ENCODE measurements around the gene PAX5.

DNA sequence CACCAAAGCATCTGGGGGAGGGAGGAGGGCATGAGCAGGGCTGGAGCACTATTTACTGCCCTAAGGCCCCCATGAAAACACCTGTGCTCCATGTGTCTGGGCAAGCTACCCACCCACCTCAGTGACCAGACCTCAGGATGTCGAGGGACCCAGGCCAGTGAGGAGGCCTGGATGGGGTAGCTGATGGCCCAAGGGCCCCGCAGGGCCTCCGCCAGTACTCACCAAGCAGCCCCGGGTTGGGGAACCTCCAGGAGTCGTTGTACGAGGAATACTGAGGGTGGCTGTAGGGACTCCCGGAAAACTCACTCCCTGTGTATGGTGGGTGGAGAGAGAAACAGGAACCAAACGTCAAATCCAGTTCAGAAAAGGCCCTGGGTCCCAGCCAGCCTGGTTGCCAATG lies 187.4 kb downstream of the PAX5 start:
- TF ChIP-seq, protein P1, sequence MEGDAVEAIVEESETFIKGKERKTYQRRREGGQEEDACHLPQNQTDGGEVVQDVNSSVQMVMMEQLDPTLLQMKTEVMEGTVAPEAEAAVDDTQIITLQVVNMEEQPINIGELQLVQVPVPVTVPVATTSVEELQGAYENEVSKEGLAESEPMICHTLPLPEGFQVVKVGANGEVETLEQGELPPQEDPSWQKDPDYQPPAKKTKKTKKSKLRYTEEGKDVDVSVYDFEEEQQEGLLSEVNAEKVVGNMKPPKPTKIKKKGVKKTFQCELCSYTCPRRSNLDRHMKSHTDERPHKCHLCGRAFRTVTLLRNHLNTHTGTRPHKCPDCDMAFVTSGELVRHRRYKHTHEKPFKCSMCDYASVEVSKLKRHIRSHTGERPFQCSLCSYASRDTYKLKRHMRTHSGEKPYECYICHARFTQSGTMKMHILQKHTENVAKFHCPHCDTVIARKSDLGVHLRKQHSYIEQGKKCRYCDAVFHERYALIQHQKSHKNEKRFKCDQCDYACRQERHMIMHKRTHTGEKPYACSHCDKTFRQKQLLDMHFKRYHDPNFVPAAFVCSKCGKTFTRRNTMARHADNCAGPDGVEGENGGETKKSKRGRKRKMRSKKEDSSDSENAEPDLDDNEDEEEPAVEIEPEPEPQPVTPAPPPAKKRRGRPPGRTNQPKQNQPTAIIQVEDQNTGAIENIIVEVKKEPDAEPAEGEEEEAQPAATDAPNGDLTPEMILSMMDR (conservative IDR thresholded peaks at IDR 0.05), result no peak
- no peak for TF ChIP-seq ZFX (IDR thresholded peaks at IDR 0.05)
